PC-9 (cell line): ENCODE data around the gene RREB1. TPM values are rescaled to one million over a fixed set of nuclear protein-coding genes. Genes with fewer than 3 reads are reported as not detected.

ENCODE experiments used
- BruUV-seq: library from RNA; stranded (reverse); fragments of 400-500 nt; replicated peaks from 2 replicates; lab custom pipeline; 2021; lab: Mats Ljungman, UMichigan
- CTCF ChIA-PET: fragments of 300-600 bp; sonication (Branson Sonifier 250); formaldehyde crosslinking; loops from one replicate; lab custom pipeline; 2022; ENCODE audit warnings: antibody characterized with exemption; lab: Charles Lee
- POLR2A ChIA-PET: fragments of 300-600 bp; sonication (Branson Sonifier 250); formaldehyde crosslinking; loops from one replicate; lab custom pipeline; 2022; ENCODE audit warnings: antibody characterized with exemption; ENCODE audit not compliant: unreplicated experiment; lab: Charles Lee
- DNase-seq, 2 experiments: peaks; one replicate each; pipeline versions ENCODE4 v3.0.0 to v3.0.0-alpha.2; 2015 to 2022; ENCODE audit warnings: mixed read lengths in 1 of 2
- H2AFZ ChIP-seq: fragments of 200-600 bp; sonication (generic); 2 replicates; pipeline ENCODE4 v1.8.1; 2017; ENCODE audit warnings: antibody characterized with exemption
- H3F3A ChIP-seq: fragments of 200-600 bp; sonication (generic); 2 replicates; pipeline ENCODE4 v1.8.1; 2017; ENCODE audit warnings: antibody characterized with exemption, mild to moderate bottlenecking, low read depth; ENCODE audit not compliant: insufficient read depth
- H3K27ac ChIP-seq: fragments of 200-600 bp; sonication (generic); 2 replicates; pipeline ENCODE4 v1.6.1; 2016; ENCODE audit warnings: mixed run types
- H3K27me3 ChIP-seq: fragments of 200-600 bp; sonication (generic); 2 replicates; pipeline ENCODE4 v1.6.1; 2016; ENCODE audit warnings: low read depth, mixed run types; ENCODE audit not compliant: insufficient read depth
- H3K36me3 ChIP-seq: fragments of 200-600 bp; sonication (generic); 2 replicates; pipeline ENCODE4 v1.6.1; 2016; ENCODE audit warnings: low read depth, mixed run types
- H3K4me1 ChIP-seq: fragments of 200-600 bp; sonication (generic); replicated peaks from 2 replicates; pipeline ENCODE4 v1.6.1; 2016; ENCODE audit warnings: mixed run types; ENCODE audit not compliant: insufficient read depth
- H3K4me2 ChIP-seq: fragments of 200-600 bp; sonication (generic); 2 replicates; pipeline ENCODE4 v1.6.1; 2017; ENCODE audit warnings: mixed run types
- H3K4me3 ChIP-seq: fragments of 200-600 bp; sonication (generic); 2 replicates; pipeline ENCODE4 v1.6.1; 2016; ENCODE audit warnings: mixed run types
- H3K79me2 ChIP-seq: fragments of 200-600 bp; sonication (generic); 2 replicates; pipeline ENCODE4 v1.6.1; 2017; ENCODE audit warnings: low read depth, mixed run types
- H3K9me2 ChIP-seq: fragments of 200-600 bp; sonication (generic); 2 replicates; pipeline ENCODE4 v1.8.1; 2017; ENCODE audit warnings: mild to moderate bottlenecking; ENCODE audit not compliant: insufficient read depth
- H3K9me3 ChIP-seq: fragments of 200-600 bp; sonication (generic); 2 replicates; pipeline ENCODE4 v1.8.1; 2016; ENCODE audit warnings: low read depth; ENCODE audit not compliant: insufficient read depth
- H4K20me1 ChIP-seq: fragments of 200-600 bp; sonication (generic); 2 replicates; pipeline ENCODE4 v1.8.1; 2017; ENCODE audit not compliant: insufficient read depth
- EZH2 ChIP-seq: fragments of 200-600 bp; sonication (generic); IDR thresholded peaks from 2 replicates; pipeline ENCODE4 v1.8.0; 2017; ENCODE audit warnings: antibody characterized with exemption, low read depth
- intact Hi-C: fragments of 100-400 bp; cut with micrococcal nuclease; formaldehyde crosslinking; loops from one replicate; pipeline ENCODE4 v1.10.0; 2022; ENCODE audit not compliant: unreplicated experiment
- total RNA-seq: library from RNA; stranded (reverse); gene quantifications from 2 replicates; pipeline ENCODE4 v1.2.3, GENCODE V29; 2021
- TF ChIP-seq, protein P1 (sequence below): fragments of 200-600 bp; sonication (generic); conservative IDR thresholded peaks from 2 replicates; pipeline ENCODE4 v1.6.1; 2017; ENCODE audit warnings: mixed run types, antibody characterized with exemption, mild to moderate bottlenecking, moderate library complexity

Gene RREB1
- total RNA-seq, 1 experiment from 2014 or later, result 38.4 TPM

- peaks cover 18% of the 10 kb centered on the region; the same call in 1 of the 2 replicates for H3K4me1 ChIP-seq
- no TSS peak for BruUV-seq
- H3K9me3 ChIP-seq, result no peaks in the 10 kb centered on the region
- H3K4me3 ChIP-seq, result no peak overlapping the region
- H3K4me2 ChIP-seq, result no peak overlapping the region; the same call in 1 of the 2 replicates
- ChIA-PET POLR2A (interaction anchor here (0.9 kb wide), 1 partner anchor 42 kb away, joined by 7 read pairs; no protein-coding TSS in a partner anchor), CTCF (interaction anchor here (0.6 to 1.2 kb wide), 7 partner anchors 17 to 567 kb away, joined by 3 to 9 read pairs (median 3); no protein-coding TSS in a partner anchor)
- 0 out of 2 replicates have a peak, but pooled peaks cover 6% of the 10 kb centered on the region for H3K79me2 ChIP-seq
- peak; percentile 52 to 53 for DNase-seq
- H4K20me1 ChIP-seq, result no peaks in the 10 kb centered on the region
- no peaks in the 10 kb centered on the region for H3K27me3 ChIP-seq
- intact Hi-C loops, result loop anchor here (1.0 to 5.0 kb wide), 6 partner anchors 135 to 565 kb away; no protein-coding TSS in a partner anchor
- no peak for TF ChIP-seq EZH2
- TF ChIP-seq, protein P1, sequence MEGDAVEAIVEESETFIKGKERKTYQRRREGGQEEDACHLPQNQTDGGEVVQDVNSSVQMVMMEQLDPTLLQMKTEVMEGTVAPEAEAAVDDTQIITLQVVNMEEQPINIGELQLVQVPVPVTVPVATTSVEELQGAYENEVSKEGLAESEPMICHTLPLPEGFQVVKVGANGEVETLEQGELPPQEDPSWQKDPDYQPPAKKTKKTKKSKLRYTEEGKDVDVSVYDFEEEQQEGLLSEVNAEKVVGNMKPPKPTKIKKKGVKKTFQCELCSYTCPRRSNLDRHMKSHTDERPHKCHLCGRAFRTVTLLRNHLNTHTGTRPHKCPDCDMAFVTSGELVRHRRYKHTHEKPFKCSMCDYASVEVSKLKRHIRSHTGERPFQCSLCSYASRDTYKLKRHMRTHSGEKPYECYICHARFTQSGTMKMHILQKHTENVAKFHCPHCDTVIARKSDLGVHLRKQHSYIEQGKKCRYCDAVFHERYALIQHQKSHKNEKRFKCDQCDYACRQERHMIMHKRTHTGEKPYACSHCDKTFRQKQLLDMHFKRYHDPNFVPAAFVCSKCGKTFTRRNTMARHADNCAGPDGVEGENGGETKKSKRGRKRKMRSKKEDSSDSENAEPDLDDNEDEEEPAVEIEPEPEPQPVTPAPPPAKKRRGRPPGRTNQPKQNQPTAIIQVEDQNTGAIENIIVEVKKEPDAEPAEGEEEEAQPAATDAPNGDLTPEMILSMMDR, result peak; percentile 82
- H3K36me3 ChIP-seq, result no peaks in the 10 kb centered on the region
- no peaks in the 10 kb centered on the region for H3K9me2 ChIP-seq
- H2AFZ ChIP-seq, result no peak overlapping the region
- H3F3A ChIP-seq, result peaks cover 10% of the 10 kb centered on the region; the same call in 1 of the 2 replicates
- peak overlapping the region; percentile 62 for H3K27ac ChIP-seq
Observed at GRCh38 chr6:7243179-7243981, 135.6 kb downstream of the RREB1 start.

- no peaks in the 10 kb centered on the region for H3K9me3 ChIP-seq
- H3K27me3 ChIP-seq, result no peaks in the 10 kb centered on the region
- no peak overlapping the region for H3K4me3 ChIP-seq
- DNase-seq, result no peak
- H3K9me2 ChIP-seq, result no peaks in the 10 kb centered on the region
- peaks cover 7% of the 10 kb centered on the region; the same call in 1 of the 2 replicates for H3F3A ChIP-seq
- ChIA-PET POLR2A (no interaction called here), CTCF (interaction anchor here (0.7 kb wide), 1 partner anchor 486 kb away, joined by 10 read pairs; no protein-coding TSS in a partner anchor)
- H3K4me2 ChIP-seq, result no peak overlapping the region
- no peaks in the 10 kb centered on the region for H3K79me2 ChIP-seq
- no peaks in the 10 kb centered on the region for H3K36me3 ChIP-seq
- no peaks in the 10 kb centered on the region for H4K20me1 ChIP-seq
- no peak overlapping the region for H2AFZ ChIP-seq
- TF ChIP-seq EZH2, result no peak
- TF ChIP-seq, protein P1, result no peak
- peaks cover 18% of the 10 kb centered on the region; the same call in 1 of the 2 replicates for H3K4me1 ChIP-seq
- H3K27ac ChIP-seq, result no peak overlapping the region
- BruUV-seq, result no TSS peak
- intact Hi-C loops, result no loop called here
Observed at GRCh38 chr6:7245668-7246393, 138.1 kb downstream of the RREB1 start.
